ENCODE measurements around the gene STIL.
"Not testable (repeated sequence)": the region's sequence is repeated elsewhere in the genome, so short reads cannot be mapped to it uniquely, and the experiment has no call there.

Gene STIL

DNA sequence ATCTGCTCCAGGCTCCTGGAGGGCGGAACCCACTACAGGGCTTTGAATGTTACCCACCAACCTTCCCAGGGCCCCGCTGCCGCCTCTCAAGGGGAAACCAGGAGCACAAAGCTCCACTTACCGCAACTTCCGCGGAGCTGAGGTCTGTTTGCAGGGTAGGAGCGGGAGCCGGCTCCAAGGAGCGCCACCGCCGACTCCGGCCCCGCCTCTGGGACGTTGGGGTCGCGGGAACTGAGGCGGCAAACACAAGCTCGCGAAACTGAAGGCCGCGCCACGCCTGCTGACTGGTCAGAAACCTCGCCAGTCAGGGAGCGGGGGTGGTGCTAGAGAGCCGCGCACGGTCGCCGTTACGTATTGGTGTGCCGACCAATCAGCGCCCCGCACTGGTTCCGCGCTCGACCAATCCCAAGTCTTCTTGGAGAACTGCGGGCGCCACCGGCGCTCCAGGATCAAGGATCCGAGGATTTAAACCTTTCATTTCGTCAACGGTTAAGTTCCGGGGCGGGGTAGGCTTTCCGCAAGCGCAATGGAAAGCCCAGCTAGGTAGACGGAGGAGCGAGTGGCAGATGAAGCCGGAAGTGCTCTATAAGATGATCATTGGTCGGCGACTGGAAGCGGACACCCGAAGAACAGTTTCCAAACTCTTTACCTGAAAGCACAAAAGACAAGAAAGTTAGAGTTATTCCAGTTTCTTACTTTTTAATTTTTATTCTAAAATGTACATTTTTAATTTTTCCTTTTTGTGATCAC, at the start of gene STIL:
Gene STIL, minus strand, starts transcription at position 233 of the 750 bp plus-strand sequence. CDS start 3,828 bp downstream, outside the sequence.
- Mint-ChIP-seq H3K27ac (peak within 1 kb of the TSS; percentile 98), H3K36me3 (peaks cover 22% of the 10 kb centered on the region), H3K27me3 (no peaks in the 10 kb centered on the region), H3K4me1 (peaks cover 31% of the 10 kb centered on the region), H3K9me3 (no peaks in the 10 kb centered on the region), H3K4me3 (peak within 1 kb of the TSS; percentile 79)
- DNase-seq = peak; percentile 99
- CTCF ChIA-PET = interaction anchor here (0.6 to 1.9 kb wide), 3 partner anchors 16 to 21 kb away, joined by 3 to 5 read pairs (median 4); partner anchors contain the start of gene CMPK1

DNA sequence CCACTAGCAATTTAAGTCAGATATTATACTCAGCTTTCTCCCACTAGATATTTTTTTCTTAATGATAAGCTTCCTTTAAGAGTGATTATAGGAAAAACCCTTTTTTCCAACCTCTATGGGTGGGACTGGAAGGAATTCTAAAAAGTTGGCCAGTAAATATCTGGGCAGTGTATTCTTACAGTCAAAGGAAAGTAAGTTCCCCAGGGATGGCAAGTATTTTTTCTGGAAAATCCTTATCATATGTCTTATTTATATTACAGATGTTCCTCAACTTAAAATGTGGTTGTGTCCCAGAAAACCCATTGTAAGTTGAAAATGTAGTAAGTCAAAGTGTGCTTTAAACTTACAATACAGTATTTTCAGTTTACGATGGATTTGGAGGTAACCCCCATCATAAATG, 48.9 kb upstream of the STIL start:
- peaks cover 1% of the 10 kb centered on the region for H3K36me3 Mint-ChIP-seq
- CTCF ChIA-PET = interaction anchor here (1.2 kb wide), 1 partner anchor 24 kb away, joined by 3 read pairs; no protein-coding TSS in a partner anchor
- peaks cover 6% of the 10 kb centered on the region for H3K4me1 Mint-ChIP-seq
- H3K27me3 Mint-ChIP-seq = no peaks in the 10 kb centered on the region
- H3K9me3 Mint-ChIP-seq = no peaks in the 10 kb centered on the region
- no peak overlapping the region for H3K4me3 Mint-ChIP-seq
- DNase-seq = no peak
- no peak overlapping the region for H3K27ac Mint-ChIP-seq

DNA sequence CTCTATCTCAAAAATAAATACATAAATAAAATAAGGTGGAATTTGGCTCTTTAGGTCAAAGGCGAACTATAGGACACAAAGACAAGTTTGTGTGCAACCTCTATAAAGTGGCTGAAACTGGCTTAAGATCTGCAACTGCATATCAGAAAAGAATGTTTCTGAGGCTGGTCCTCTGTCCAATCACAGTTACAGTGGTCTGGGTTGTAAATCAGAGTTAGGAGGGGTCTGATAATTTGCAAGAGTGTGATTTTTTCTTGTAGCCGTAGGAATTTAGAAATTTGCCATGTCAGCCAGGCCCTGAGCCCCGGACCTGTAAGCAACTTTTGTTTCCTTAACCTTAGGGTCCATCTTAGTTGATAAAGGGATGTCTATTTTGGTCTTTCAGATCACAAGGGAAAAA, 47.4 kb upstream of the STIL start:
- Mint-ChIP-seq H3K27ac (no peak overlapping the region), H3K36me3 (peaks cover 1% of the 10 kb centered on the region), H3K4me3 (no peak overlapping the region), H3K4me1 (peaks cover 6% of the 10 kb centered on the region), H3K27me3 (no peaks in the 10 kb centered on the region), H3K9me3 (no peaks in the 10 kb centered on the region)
- CTCF ChIA-PET = no interaction called here
- no peak for DNase-seq

DNA sequence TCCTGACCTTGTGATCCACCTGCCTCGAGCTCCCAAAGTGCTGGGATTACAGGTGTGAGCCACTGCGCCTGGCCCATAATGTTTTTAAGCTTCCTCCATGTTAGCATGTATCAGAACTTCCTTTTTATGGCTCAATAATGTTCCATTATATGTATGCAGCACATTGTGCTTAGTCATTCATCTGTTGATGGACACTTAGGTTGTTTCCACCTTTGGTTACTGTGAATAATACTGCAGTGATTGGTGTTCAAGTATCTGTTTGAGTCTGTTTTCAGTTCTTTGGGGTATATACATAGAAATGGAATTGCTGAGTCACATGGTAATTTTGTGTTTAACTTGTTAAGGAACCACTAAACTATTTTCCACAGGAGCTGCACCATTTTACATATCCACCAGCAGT, 37.4 kb upstream of the STIL start:
- Mint-ChIP-seq H3K4me1 (peaks cover 3% of the 10 kb centered on the region), H3K27ac (no peak overlapping the region), H3K36me3 (peaks cover 13% of the 10 kb centered on the region), H3K9me3 (no peaks in the 10 kb centered on the region), H3K27me3 (no peaks in the 10 kb centered on the region), H3K4me3 (no peak overlapping the region)
- CTCF ChIA-PET = no interaction called here
- no peak for DNase-seq

DNA sequence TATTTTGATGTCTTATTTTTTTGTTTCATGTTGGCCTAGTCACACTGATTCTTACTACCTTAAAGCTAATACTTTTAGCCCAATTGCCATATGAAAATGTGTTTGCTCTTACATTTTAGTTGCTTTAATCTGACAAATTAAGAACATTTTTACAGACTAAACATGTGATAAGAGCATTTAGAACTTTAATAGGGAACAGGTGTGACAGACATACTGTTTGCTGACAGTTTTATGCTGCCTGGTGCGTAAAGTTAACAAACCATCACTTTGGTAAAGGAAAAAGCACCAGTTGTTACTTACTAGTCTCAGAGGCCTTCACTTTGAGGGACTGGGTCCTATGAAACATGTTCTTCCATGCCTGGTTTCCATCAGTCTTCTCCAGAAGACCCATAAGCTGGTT, 34.3 kb upstream of the STIL start:
- no peak overlapping the region for H3K4me3 Mint-ChIP-seq
- no peaks in the 10 kb centered on the region for H3K27me3 Mint-ChIP-seq
- no peak for DNase-seq
- no peak overlapping the region for H3K27ac Mint-ChIP-seq
- H3K4me1 Mint-ChIP-seq = peaks cover 3% of the 10 kb centered on the region
- no peaks in the 10 kb centered on the region for H3K9me3 Mint-ChIP-seq
- CTCF ChIA-PET = no interaction called here
- peaks cover 18% of the 10 kb centered on the region for H3K36me3 Mint-ChIP-seq

DNA sequence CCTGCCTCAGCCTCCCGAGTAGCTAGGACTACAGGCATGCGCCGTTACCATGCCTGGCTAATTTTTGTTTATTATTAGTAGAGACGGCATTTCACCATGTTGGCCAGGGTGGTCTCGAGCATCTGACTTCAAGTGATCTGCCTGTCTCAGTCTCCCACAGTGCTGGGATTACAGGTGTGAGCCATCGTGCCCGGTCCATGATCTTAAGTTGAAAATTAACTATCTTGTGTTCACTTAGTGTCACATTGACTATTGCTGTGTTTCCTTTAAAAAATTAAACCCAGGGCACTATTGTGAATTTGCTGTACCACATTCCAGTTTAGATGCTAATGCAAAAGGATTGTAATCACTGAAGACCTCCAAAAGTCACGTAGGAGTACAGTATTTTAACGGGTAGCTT, 33.8 kb upstream of the STIL start:
- no peaks in the 10 kb centered on the region for H3K27me3 Mint-ChIP-seq
- peaks cover 18% of the 10 kb centered on the region for H3K36me3 Mint-ChIP-seq
- no peak overlapping the region for H3K4me3 Mint-ChIP-seq
- no peak overlapping the region for H3K27ac Mint-ChIP-seq
- CTCF ChIA-PET = no interaction called here
- H3K4me1 Mint-ChIP-seq = peaks cover 3% of the 10 kb centered on the region
- no peak for DNase-seq
- no peaks in the 10 kb centered on the region for H3K9me3 Mint-ChIP-seq

DNA sequence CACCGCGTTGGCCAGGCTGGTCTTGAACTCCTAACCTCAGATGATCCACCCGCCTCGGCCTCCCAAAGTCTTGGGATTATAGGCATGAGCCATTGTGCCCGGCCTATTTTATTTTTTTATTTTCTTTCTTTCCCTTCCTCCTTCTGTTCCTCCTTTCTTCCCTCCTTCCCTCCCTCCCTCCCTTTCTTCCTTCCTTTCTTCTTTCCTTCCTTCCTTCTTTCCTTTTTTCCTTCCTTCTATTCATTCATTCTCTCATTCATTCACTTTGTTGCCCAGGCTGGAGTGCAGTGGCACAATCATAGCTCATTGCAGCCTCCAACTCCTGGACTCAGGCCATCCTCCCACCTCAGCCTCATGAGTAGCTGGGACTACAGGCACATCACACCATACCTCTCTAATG, 33.0 kb upstream of the STIL start:
- CTCF ChIA-PET, H3K9me3 Mint-ChIP-seq, H3K4me1 Mint-ChIP-seq, H3K27me3 Mint-ChIP-seq, DNase-seq, H3K27ac Mint-ChIP-seq, H3K4me3 Mint-ChIP-seq: not testable (repeated sequence)
- H3K36me3 Mint-ChIP-seq = peaks cover 18% of the 10 kb centered on the region

DNA sequence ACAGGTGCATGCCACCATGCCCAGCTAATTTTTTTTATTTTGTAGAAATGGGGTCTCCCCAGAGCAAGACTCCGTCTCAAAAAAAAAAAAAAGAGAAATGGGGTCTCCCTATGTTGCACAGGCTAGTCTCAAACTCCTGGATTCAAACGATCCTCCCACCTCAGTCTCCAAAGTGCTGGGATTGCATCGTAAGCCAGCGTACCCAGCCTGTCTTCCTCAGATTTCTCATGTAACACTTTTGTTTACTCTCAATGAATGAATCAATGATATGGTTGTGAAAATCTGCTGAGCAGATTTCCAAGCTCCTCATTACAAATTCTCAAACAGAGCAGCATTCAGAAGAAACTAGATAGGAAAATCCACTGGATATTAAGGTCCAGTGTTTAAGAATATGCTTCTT, 26.3 kb upstream of the STIL start:
- Mint-ChIP-seq H3K36me3 (peaks cover 11% of the 10 kb centered on the region), H3K27ac (no peak overlapping the region), H3K4me1 (peaks cover 14% of the 10 kb centered on the region), H3K27me3 (no peaks in the 10 kb centered on the region), H3K4me3 (no peak overlapping the region), H3K9me3 (no peaks in the 10 kb centered on the region)
- no peak for DNase-seq
- CTCF ChIA-PET = no interaction called here

DNA sequence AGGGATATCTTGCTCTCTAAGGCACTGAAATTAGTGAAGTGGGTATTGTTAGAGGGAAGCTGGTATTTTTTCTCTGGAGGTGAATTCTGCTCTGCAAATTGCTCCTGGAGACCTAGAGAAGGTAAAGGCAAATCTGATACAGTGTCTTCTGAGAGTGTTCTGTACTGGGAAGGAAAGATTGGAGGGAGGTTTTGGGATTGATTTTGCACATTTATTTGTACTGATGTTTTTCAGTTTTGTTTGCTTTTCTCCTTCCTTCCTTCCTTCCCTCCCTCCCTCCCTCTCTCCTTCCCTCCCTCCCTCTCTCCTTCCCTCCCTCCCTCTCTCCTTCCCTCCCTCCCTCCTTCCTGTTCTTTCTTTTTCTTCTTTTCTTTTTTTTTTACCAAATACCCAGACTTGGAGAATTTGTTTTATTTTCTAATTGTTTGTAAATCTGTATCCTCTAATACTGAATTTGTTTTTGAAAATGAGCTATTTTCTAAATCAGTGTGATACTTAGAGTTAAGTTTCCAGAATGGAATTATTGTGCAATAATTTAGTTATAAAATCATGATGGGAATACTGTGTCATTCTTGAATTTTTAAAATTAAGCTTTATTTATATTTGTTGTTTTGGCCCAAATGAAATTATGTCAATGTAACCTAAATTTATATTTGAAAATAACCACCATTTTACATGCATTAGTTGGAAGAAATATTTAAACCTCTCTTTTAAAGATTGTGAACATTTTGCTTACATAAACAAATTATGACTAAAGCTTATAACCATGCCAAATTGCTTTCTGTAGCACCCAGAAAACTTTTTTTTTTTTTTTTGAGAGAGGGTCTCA, 24.5 kb upstream of the STIL start:
- H3K9me3 Mint-ChIP-seq = no peaks in the 10 kb centered on the region
- H3K27ac Mint-ChIP-seq = no peak overlapping the region
- DNase-seq = no peak
- no peak overlapping the region for H3K4me3 Mint-ChIP-seq
- no peaks in the 10 kb centered on the region for H3K27me3 Mint-ChIP-seq
- CTCF ChIA-PET = interaction anchor here (0.9 to 1.6 kb wide), 3 partner anchors 13 to 373 kb away, joined by 3 to 4 read pairs (median 3); no protein-coding TSS in a partner anchor
- peaks cover 10% of the 10 kb centered on the region for H3K36me3 Mint-ChIP-seq
- H3K4me1 Mint-ChIP-seq = peaks cover 21% of the 10 kb centered on the region

DNA sequence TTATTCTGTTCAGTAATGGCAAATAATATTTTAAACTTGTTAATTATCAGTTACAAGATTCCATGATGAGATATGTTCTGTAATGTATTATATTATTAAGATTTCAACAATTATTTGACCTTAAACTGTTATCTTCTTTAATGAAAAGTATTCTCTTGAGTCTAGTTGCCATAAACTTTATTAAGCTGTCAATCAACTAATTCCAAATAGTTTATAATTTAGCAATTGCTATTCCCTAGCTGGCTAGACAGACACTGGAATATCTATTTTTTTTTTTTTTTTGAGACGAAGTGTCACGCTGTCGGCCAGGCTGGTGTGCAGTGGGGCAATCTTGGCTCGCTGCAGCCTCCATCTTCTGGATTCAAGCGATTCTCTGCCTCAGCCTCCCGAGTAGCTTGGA, 23.4 kb upstream of the STIL start:
- Mint-ChIP-seq H3K27me3 (no peaks in the 10 kb centered on the region), H3K27ac (no peak overlapping the region), H3K36me3 (peaks cover 8% of the 10 kb centered on the region), H3K4me1 (peaks cover 21% of the 10 kb centered on the region), H3K9me3 (no peaks in the 10 kb centered on the region), H3K4me3 (no peak overlapping the region)
- DNase-seq = no peak
- CTCF ChIA-PET = no interaction called here

DNA sequence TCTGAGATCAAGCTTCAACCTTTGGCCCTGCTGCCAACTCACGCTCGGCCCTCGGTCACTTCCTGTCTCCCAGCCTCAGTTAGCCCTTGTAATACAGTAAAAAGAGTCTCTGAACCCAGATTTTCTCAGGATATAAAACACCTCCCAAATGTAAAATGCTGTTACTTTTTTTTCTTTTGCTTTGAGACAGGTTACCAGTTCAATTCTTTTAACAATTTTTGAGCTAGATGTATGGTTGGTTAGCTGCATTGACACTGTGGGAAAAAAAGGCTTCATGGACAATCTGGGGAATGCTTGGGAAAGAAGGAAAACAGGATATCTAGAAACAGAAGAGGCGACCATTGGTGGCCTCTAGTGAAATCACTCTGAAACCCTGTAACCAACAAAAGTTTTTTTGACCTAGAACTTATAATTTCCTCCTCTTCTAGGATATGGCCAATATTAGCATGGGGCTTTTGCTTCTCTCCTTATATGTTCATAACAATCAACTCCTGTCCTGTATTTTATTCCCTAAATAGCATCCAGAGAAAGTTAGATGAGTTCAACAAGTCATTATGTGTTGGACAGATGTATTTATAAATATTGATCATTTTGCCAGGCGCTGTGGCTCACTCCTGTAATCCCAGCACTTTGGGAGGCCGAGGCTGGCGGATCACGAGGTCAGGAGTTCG, 21.0 kb upstream of the STIL start:
- no peak overlapping the region for H3K4me3 Mint-ChIP-seq
- CTCF ChIA-PET = interaction anchor here (0.8 to 0.9 kb wide), 2 partner anchors 21 to 145 kb away, joined by 3 to 5 read pairs; partner anchors contain the start of genes PDZK1IP1 and STIL
- peaks cover 23% of the 10 kb centered on the region for H3K4me1 Mint-ChIP-seq
- no peak for DNase-seq
- H3K36me3 Mint-ChIP-seq = peaks cover 6% of the 10 kb centered on the region
- no peaks in the 10 kb centered on the region for H3K9me3 Mint-ChIP-seq
- no peaks in the 10 kb centered on the region for H3K27me3 Mint-ChIP-seq
- peak overlapping the region; percentile 95 for H3K27ac Mint-ChIP-seq

DNA sequence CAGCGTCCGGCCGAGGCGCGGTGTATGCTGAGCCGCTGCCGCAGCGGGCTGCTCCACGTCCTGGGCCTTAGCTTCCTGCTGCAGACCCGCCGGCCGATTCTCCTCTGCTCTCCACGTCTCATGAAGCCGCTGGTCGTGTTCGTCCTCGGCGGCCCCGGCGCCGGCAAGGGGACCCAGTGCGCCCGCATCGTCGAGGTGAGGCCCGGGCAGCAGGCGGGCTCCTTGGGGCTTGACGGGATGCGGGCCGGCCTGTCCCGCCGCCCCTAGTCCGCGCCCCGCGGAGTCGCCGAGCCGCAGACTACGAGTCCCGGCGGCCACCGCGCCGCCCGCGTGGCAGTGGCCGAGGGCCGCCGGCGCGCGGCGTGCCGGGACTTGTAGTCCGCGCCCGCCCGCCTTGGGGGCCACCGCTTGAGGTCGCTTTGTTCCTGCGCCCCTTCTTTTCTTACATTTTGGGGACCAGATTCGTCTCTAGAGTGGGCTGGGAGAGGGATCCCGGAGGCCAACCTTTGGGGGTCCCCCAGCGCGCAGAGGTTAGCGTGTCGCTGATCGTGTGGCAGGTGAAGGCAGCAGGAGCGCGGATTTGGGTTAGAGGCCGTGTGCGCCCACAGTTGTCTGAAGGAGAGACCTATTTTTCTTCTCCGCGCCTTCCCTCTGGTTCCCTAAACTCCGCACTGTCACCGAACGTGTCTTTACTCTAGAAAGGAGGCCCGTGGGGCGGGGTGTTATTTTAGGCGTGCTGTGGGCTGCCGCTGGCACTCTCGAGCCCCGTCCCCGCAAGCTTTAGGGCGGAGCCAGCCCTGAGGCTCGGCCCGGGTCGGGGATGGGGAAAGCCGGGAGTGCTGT, 20.2 kb upstream of the STIL start:
- CTCF ChIA-PET = interaction anchor here (0.8 to 1.0 kb wide), 3 partner anchors 20 to 144 kb away, joined by 3 to 5 read pairs (median 3); partner anchors contain the start of genes PDZK1IP1 and STIL
- Mint-ChIP-seq H3K4me3 (no peak overlapping the region), H3K9me3 (no peaks in the 10 kb centered on the region), H3K27ac (peak overlapping the region; percentile 95), H3K36me3 (peaks cover 6% of the 10 kb centered on the region), H3K27me3 (no peaks in the 10 kb centered on the region), H3K4me1 (peaks cover 19% of the 10 kb centered on the region)
- DNase-seq = peak; percentile 81

DNA sequence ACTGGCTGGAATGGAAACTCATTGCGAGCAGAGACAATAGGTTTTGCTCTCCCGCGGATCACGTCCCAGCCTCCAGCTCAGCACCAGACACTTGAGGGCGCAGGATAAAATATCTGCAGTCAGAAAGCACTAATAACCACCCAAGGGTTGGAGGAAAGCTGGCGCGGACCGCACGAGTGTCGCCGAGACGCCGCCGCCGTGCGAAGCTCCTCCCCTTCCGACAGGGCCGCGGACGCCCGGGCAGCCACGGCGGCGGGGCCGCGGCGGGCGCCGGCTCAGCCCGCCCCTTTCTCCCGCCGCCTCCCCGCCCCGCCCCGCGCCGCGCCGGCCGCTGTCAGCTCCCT, 19.6 kb upstream of the STIL start, which contains the start of gene CMPK1:
Gene CMPK1, plus strand, starts transcription at position 213 of the 344 bp plus-strand sequence. CDS start 156 bp downstream, outside the sequence.
- Mint-ChIP-seq H3K4me3 (no peak within 1 kb of the TSS), H3K27ac (peak within 1 kb of the TSS; percentile 95), H3K9me3 (no peaks in the 10 kb centered on the region), H3K27me3 (no peaks in the 10 kb centered on the region), H3K4me1 (peaks cover 19% of the 10 kb centered on the region), H3K36me3 (peaks cover 6% of the 10 kb centered on the region)
- CTCF ChIA-PET = interaction anchor here (1.0 kb wide), 1 partner anchor 19 kb away, joined by 3 read pairs; the partner anchor contains the start of gene STIL
- DNase-seq = peak; percentile 87
